Breast epithelium (tissue), 4 donors: ENCODE data around the gene MGAT3. TPM values are rescaled to one million over a fixed set of nuclear protein-coding genes. Genes with fewer than 3 reads are reported as not detected.
A peak's percentile ranks its signal among the peaks of the same experiment; 100 is the strongest.

Source experiments
- DNase-seq, 2 donors: peaks; one replicate each; pipeline ENCODE4 v3.0.0-alpha.2; 2019; ENCODE audit warnings: low spot score in 2 of 2
- H3K27ac ChIP-seq, 2 donors: fragments of 200-600 bp; sonication (generic) in 1 of 2; one replicate each; pipeline ENCODE4 v1.5.1; 2016 to 2019; ENCODE audit warnings: mild to moderate bottlenecking in 1 of 2
- H3K27me3 ChIP-seq, 2 donors: fragments of 200-600 bp; sonication (generic) in 1 of 2; one replicate each; pipeline versions ENCODE4 v1.5.1 to v1.6.0; 2017 to 2019; ENCODE audit warnings: control low read depth in 1 of 2, mild to moderate bottlenecking in 1 of 2
- H3K36me3 ChIP-seq: fragments of 200-600 bp; one replicate; pipeline ENCODE4 v1.5.1; 2019
- H3K4me1 ChIP-seq, 2 donors: fragments of 200-600 bp; sonication (generic); one replicate each; pipeline ENCODE4 v1.5.1; 2016 to 2019; ENCODE audit warnings: control low read depth in 1 of 2
- H3K4me3 ChIP-seq, 3 donors: fragments of 200-600 bp; sonication (generic); 1 replicate in 2 of 3; 2 replicates in 1 of 3; pipeline ENCODE4 v1.5.1; 2016 to 2019; ENCODE audit warnings: mild to moderate bottlenecking in 3 of 3, moderate library complexity in 2 of 3
- H3K9me3 ChIP-seq, 2 donors: fragments of 200-600 bp; sonication (generic) in 1 of 2; one replicate each; pipeline ENCODE4 v1.5.1; 2016 to 2019; ENCODE audit warnings: control low read depth in 1 of 2
- CTCF ChIP-seq, 3 donors: fragments of 450-650 bp; IDR thresholded peaks; one replicate each; pipeline ENCODE4 v1.5.1; 2016 to 2017; ENCODE audit warnings: antibody characterized with exemption in 3 of 3, mild to moderate bottlenecking in 3 of 3, moderate library complexity in 3 of 3
- POLR2A ChIP-seq: fragments of 450-650 bp; IDR thresholded peaks from one replicate; pipeline ENCODE4 v1.6.1; 2016; ENCODE audit warnings: antibody characterized with exemption, mild to moderate bottlenecking, moderate library complexity
- POLR2AphosphoS5 ChIP-seq, 3 donors: sonication (generic); formaldehyde crosslinking; IDR thresholded peaks; one replicate each; pipeline ENCODE4 v1.6.1; 2017; ENCODE audit warnings: antibody characterized with exemption in 3 of 3
- intact Hi-C: fragments of 100-400 bp; cut with DNase I; formaldehyde crosslinking; loops from one replicate; pipeline ENCODE4 v1.15.1; 2023; ENCODE audit warnings: low total_unique reads
- total RNA-seq, 3 donors: library from RNA; depleted of rRNA; stranded (reverse); fragments of >200 nt; gene quantifications; one replicate each; pipeline ENCODE4 v1.1.0, GENCODE V29; 2016

MGAT3 gene, protein sequence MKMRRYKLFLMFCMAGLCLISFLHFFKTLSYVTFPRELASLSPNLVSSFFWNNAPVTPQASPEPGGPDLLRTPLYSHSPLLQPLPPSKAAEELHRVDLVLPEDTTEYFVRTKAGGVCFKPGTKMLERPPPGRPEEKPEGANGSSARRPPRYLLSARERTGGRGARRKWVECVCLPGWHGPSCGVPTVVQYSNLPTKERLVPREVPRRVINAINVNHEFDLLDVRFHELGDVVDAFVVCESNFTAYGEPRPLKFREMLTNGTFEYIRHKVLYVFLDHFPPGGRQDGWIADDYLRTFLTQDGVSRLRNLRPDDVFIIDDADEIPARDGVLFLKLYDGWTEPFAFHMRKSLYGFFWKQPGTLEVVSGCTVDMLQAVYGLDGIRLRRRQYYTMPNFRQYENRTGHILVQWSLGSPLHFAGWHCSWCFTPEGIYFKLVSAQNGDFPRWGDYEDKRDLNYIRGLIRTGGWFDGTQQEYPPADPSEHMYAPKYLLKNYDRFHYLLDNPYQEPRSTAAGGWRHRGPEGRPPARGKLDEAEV
- total RNA-seq: 1 to 10 TPM; 1.9 to 9.4 (median 3.9) TPM

GRCh38 chr22:39456522-39457197, at the start of gene MGAT3:
MGAT3 (plus strand) TSS chr22:39457012; CDS start chr22:39487348, 30,336 bp downstream.
- no peak for DNase-seq
- peaks cover 0 to 7% of the 10 kb centered on the region in 2 donors for H3K4me1 ChIP-seq
- no peaks in the 10 kb centered on the region for H3K9me3 ChIP-seq
- intact Hi-C loops: no loop called here
- peak within 1 kb of the TSS; percentile 44 to 81 (median 64) for H3K4me3 ChIP-seq
- H3K27me3 ChIP-seq: peaks cover 4 to 6% of the 10 kb centered on the region in 2 donors
- peak within 1 kb of the TSS; percentile 40 to 75 for H3K27ac ChIP-seq
- H3K36me3 ChIP-seq: no peaks in the 10 kb centered on the region
- no peak for TF ChIP-seq CTCF (IDR thresholded peaks at IDR 0.05)
- no peak for TF ChIP-seq POLR2A
- no peak for TF ChIP-seq POLR2AphosphoS5 (IDR thresholded peaks at IDR 0.05)

- intact Hi-C loops: no loop called here
- TF ChIP-seq POLR2A (no peak), CTCF (IDR thresholded peaks at IDR 0.05) (no peak), POLR2AphosphoS5 (IDR thresholded peaks at IDR 0.05) (no peak)
- no peak for DNase-seq
- Histone ChIP-seq H3K27ac (no peak overlapping the region), H3K9me3 (no peaks in the 10 kb centered on the region), H3K4me3 (no peak overlapping the region), H3K27me3 (no peaks in the 10 kb centered on the region), H3K36me3 (no peaks in the 10 kb centered on the region), H3K4me1 (no peaks in the 10 kb centered on the region)
Observed at GRCh38 chr22:39408173-39408572, 48.6 kb upstream of the MGAT3 start.

- TF ChIP-seq POLR2A (no peak), POLR2AphosphoS5 (IDR thresholded peaks at IDR 0.05) (no peak), CTCF (IDR thresholded peaks at IDR 0.05) (no peak)
- no peak for DNase-seq
- Histone ChIP-seq H3K27ac (no peak overlapping the region), H3K4me1 (no peaks in the 10 kb centered on the region), H3K4me3 (no peak overlapping the region), H3K36me3 (no peaks in the 10 kb centered on the region), H3K27me3 (no peaks in the 10 kb centered on the region), H3K9me3 (no peaks in the 10 kb centered on the region)
- intact Hi-C loops: no loop called here
Observed at GRCh38 chr22:39408807-39409206, 48.0 kb upstream of the MGAT3 start.

GRCh38 chr22:39409516-39410029, 47.2 kb upstream of the MGAT3 start:
- Histone ChIP-seq H3K27ac (no peak overlapping the region), H3K4me3 (no peak overlapping the region), H3K4me1 (no peaks in the 10 kb centered on the region), H3K27me3 (no peaks in the 10 kb centered on the region), H3K9me3 (no peaks in the 10 kb centered on the region), H3K36me3 (no peaks in the 10 kb centered on the region)
- intact Hi-C loops: no loop called here
- DNase-seq: no peak
- TF ChIP-seq POLR2A (no peak), POLR2AphosphoS5 (IDR thresholded peaks at IDR 0.05) (no peak), CTCF (IDR thresholded peaks at IDR 0.05) (no peak)
